Ovary (tissue), 3 donors: ENCODE measurements around the gene PDXK.

ENCODE experiments used
- POLR2A ChIP-seq: fragments of 450-650 bp; IDR thresholded peaks from one replicate; pipeline ENCODE4 v1.6.1; 2017; ENCODE audit warnings: antibody characterized with exemption, mild to moderate bottlenecking, moderate library complexity
- TF ChIP-seq, protein P1 (sequence below), 3 donors: fragments of 450-650 bp in 2 of 3; fragments of 200-600 bp in 1 of 3; IDR thresholded peaks; one replicate each; pipeline versions ENCODE4 v1.5.1 to v1.8.0; 2016 to 2022; ENCODE audit warnings: antibody characterized with exemption in 3 of 3, mild to moderate bottlenecking in 1 of 3
- donor health status: DM: no; HTN: no; CAD: no.

DNA sequence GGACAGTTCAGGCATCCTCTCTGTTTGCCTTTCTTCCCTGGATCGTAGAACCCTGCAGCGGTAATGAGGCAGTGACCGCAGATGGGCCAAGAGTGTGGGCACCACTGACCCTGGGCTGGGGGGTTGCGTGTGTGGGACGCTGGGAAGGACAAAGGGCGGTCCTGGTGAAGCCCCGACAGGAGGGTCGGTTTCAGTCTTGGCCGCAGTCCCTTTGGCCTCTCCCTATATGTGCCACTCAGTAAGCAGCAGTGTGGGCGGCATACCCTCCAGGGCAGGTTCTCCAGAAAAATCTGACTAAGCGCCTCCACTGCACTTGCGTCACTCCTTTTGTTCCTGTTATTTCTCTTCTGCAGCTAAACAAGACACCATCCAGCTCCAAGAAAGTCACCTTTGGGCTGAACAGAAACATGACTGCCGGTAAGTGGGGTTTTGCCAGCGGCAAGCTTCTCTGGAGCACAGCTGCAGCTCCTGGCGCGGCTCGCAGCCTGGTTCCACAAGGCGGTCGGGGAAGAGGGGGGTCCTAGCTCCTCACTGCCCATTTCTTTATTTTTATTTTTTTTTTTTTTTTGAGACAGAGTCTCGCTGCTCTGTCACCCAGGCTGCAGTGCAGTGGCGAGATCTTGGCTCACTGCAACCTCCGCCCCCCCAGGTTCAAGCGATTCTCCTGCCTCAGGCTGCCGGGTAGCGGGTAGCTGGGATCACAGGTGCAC is 27.7 kb upstream of the PDXK start:
- TF ChIP-seq, protein P1, sequence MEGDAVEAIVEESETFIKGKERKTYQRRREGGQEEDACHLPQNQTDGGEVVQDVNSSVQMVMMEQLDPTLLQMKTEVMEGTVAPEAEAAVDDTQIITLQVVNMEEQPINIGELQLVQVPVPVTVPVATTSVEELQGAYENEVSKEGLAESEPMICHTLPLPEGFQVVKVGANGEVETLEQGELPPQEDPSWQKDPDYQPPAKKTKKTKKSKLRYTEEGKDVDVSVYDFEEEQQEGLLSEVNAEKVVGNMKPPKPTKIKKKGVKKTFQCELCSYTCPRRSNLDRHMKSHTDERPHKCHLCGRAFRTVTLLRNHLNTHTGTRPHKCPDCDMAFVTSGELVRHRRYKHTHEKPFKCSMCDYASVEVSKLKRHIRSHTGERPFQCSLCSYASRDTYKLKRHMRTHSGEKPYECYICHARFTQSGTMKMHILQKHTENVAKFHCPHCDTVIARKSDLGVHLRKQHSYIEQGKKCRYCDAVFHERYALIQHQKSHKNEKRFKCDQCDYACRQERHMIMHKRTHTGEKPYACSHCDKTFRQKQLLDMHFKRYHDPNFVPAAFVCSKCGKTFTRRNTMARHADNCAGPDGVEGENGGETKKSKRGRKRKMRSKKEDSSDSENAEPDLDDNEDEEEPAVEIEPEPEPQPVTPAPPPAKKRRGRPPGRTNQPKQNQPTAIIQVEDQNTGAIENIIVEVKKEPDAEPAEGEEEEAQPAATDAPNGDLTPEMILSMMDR (IDR thresholded peaks at IDR 0.05): no peak
- TF ChIP-seq POLR2A: no peak
